Neural cell (in vitro differentiated cells): ENCODE data around the gene FNDC10. TPM values are rescaled to one million over a fixed set of nuclear protein-coding genes. Genes with fewer than 3 reads are reported as not detected.

ENCODE experiments used
- H2AFZ ChIP-seq: fragments of 200-600, 300-800 bp; sonication (generic), shearing (Covaris generic); 2 replicates; pipeline ENCODE4 v1.6.0; 2014; ENCODE audit warnings: low read depth, mild to moderate bottlenecking, antibody characterized with exemption, low read length, moderate library complexity
- H3F3A ChIP-seq: fragments of 200-600 bp; shearing (Covaris generic); 2 replicates; pipeline ENCODE4 v1.6.1; 2016; ENCODE audit warnings: mild to moderate bottlenecking, moderate library complexity, mixed read lengths, antibody characterized with exemption, low read length; ENCODE audit not compliant: insufficient read depth, poor library complexity, severe bottlenecking
- H3K27ac ChIP-seq: fragments of 200-600, 300-800 bp; sonication (generic), shearing (Covaris generic); 2 replicates; pipeline ENCODE4 v1.5.1; 2014; ENCODE audit warnings: mild to moderate bottlenecking, low read length, moderate library complexity
- H3K27me3 ChIP-seq: fragments of 300-800, 200-600 bp; sonication (generic), shearing (Covaris generic); 2 replicates; pipeline ENCODE4 v1.6.0; 2014; ENCODE audit warnings: mild to moderate bottlenecking, low read depth, low read length, moderate library complexity; ENCODE audit not compliant: insufficient read depth
- H3K36me3 ChIP-seq: fragments of 300-800, 200-600 bp; sonication (generic), shearing (Covaris generic); 2 replicates; pipeline ENCODE4 v1.5.1; 2014; ENCODE audit warnings: mild to moderate bottlenecking, antibody characterized with exemption, low read length, moderate library complexity; ENCODE audit not compliant: insufficient read depth
- H3K4me2 ChIP-seq: fragments of 300-800, 200-600 bp; sonication (generic), shearing (Covaris generic); 2 replicates; pipeline ENCODE4 v1.6.0; 2014; ENCODE audit warnings: mild to moderate bottlenecking, low read length
- H3K4me3 ChIP-seq: fragments of 300-800, 200-600 bp; sonication (generic), shearing (Covaris generic); 2 replicates; pipeline ENCODE4 v1.5.1; 2014; ENCODE audit warnings: mild to moderate bottlenecking, low read length, moderate library complexity
- H3K79me2 ChIP-seq: fragments of 200-600 bp; shearing (Covaris generic); replicated peaks from 2 replicates; pipeline ENCODE4 v1.6.0; 2014; ENCODE audit warnings: mild to moderate bottlenecking, low read length, moderate library complexity; ENCODE audit not compliant: insufficient read depth
- H3K9ac ChIP-seq: fragments of 300-800, 200-600 bp; sonication (generic), shearing (Covaris generic); 2 replicates; pipeline ENCODE4 v1.6.1; 2016; ENCODE audit warnings: mild to moderate bottlenecking, low read length, mixed read lengths
- H3K9me2 ChIP-seq: fragments of 200-600 bp; shearing (Covaris generic); 2 replicates; pipeline ENCODE4 v1.6.1; 2016; ENCODE audit warnings: mild to moderate bottlenecking, low read length, mixed read lengths; ENCODE audit not compliant: insufficient read depth
- H3K9me3 ChIP-seq: fragments of 200-600, 300-800 bp; sonication (generic), shearing (Covaris generic); 2 replicates; pipeline ENCODE4 v1.6.1; 2016; ENCODE audit warnings: mild to moderate bottlenecking, mixed run types, low read length, moderate library complexity, mixed read lengths
- H4K20me1 ChIP-seq: fragments of 200-600 bp; shearing (Covaris generic); 2 replicates; pipeline ENCODE4 v1.6.1; 2016; ENCODE audit warnings: mild to moderate bottlenecking, mixed run types; ENCODE audit not compliant: insufficient read depth
- EP300 ChIP-seq: fragments of 450-650 bp; conservative IDR thresholded peaks from 2 replicates; pipeline ENCODE4 v1.6.1; 2014; ENCODE audit warnings: antibody characterized with exemption, mild to moderate bottlenecking, moderate library complexity; ENCODE audit not compliant: poor library complexity, severe bottlenecking
- EZH2 ChIP-seq: fragments of 200-600, 300-800 bp; shearing (Covaris generic), sonication (generic); IDR thresholded peaks from 2 replicates; pipeline ENCODE4 v1.6.1; 2014; ENCODE audit warnings: antibody characterized with exemption, low read length, borderline replicate concordance, mild to moderate bottlenecking; ENCODE audit not compliant: insufficient read depth, poor library complexity, severe bottlenecking
- MXI1 ChIP-seq: fragments of 450-650 bp; conservative IDR thresholded peaks from 2 replicates; pipeline ENCODE4 v1.6.1; 2014; ENCODE audit warnings: antibody characterized with exemption, mild to moderate bottlenecking; ENCODE audit not compliant: poor library complexity, severe bottlenecking
- POLR2AphosphoS5 ChIP-seq: IDR thresholded peaks from 2 replicates; pipeline ENCODE4 v1.6.1; 2012
- RAD21 ChIP-seq: fragments of 450-650 bp; conservative IDR thresholded peaks from 2 replicates; pipeline ENCODE4 v1.6.1; 2014; ENCODE audit warnings: antibody characterized with exemption, mild to moderate bottlenecking, moderate library complexity
- SMC3 ChIP-seq: fragments of 450-650 bp; conservative IDR thresholded peaks from 2 replicates; pipeline ENCODE4 v1.6.1; 2014; ENCODE audit warnings: antibody characterized with exemption, mild to moderate bottlenecking, moderate library complexity; ENCODE audit not compliant: poor library complexity
- TAF1 ChIP-seq: IDR thresholded peaks from 2 replicates; pipeline ENCODE4 v1.6.1; 2012; ENCODE audit warnings: low read depth
- polyA plus RNA-seq: library from polyadenylated mRNA; depleted of rRNA; stranded (reverse); fragments of >200 nt; gene quantifications from 2 replicates; pipeline ENCODE4 v1.2.3, GENCODE V29; 2014
- TF ChIP-seq, protein P1 (sequence below): fragments of 450-650 bp; IDR thresholded peaks from 2 replicates; pipeline ENCODE4 v1.5.1; 2014; ENCODE audit warnings: antibody characterized with exemption, mild to moderate bottlenecking, moderate library complexity; ENCODE audit not compliant: poor library complexity, severe bottlenecking
- TF ChIP-seq, protein P2 (sequence below): IDR thresholded peaks from 2 replicates; pipeline ENCODE4 v1.6.1; 2012; ENCODE audit warnings: borderline replicate concordance

Gene FNDC10
- polyA plus RNA-seq, 1 donor from 2014 or later, result 4.5 TPM

DNA sequence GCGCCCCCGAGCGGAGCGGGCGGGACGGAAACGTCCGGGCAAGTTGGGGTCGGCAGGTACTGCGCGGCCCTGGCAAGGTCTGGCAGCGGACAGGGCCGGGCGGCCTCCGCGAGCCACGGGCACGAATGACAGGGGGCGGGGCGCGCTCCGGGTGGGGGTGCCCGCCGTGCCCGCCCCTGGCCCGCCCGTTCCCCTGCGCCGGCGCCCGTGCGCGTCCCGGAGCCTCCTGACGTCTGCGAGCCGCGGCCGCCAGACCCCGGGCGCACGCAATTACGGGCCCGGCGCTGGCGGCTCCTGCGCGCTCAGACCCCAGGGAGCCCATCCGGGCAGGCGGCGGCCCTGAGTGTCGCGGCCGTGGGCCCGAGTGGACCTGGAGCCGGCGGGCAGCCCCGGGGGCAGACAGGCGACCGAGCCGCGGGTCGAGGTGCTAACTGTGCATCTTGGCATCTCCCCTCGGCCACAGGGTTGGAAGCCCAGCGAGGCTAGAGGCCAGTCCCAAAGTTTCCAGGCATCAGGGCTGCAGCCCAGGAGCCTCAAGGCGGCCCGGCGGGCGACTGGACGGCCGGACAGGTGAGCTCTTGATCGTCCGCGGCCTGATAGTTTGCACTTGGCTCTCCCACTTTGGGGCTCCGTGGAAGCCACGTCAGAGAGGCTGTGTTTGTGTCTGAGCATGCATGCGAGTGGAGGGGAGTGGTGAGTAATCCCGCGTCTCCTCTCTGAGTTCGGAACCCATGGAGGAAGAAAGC is 16.3 kb upstream of the FNDC10 start:
- no peaks in the 10 kb centered on the region for H3K9me3 ChIP-seq
- TF ChIP-seq RAD21 (no peak), TAF1 (no peak), MXI1 (no peak), SMC3 (no peak), POLR2AphosphoS5 (no peak), EP300 (no peak), EZH2 (no peak)
- TF ChIP-seq, protein P1, sequence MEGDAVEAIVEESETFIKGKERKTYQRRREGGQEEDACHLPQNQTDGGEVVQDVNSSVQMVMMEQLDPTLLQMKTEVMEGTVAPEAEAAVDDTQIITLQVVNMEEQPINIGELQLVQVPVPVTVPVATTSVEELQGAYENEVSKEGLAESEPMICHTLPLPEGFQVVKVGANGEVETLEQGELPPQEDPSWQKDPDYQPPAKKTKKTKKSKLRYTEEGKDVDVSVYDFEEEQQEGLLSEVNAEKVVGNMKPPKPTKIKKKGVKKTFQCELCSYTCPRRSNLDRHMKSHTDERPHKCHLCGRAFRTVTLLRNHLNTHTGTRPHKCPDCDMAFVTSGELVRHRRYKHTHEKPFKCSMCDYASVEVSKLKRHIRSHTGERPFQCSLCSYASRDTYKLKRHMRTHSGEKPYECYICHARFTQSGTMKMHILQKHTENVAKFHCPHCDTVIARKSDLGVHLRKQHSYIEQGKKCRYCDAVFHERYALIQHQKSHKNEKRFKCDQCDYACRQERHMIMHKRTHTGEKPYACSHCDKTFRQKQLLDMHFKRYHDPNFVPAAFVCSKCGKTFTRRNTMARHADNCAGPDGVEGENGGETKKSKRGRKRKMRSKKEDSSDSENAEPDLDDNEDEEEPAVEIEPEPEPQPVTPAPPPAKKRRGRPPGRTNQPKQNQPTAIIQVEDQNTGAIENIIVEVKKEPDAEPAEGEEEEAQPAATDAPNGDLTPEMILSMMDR, result no peak
- TF ChIP-seq, protein P2, sequence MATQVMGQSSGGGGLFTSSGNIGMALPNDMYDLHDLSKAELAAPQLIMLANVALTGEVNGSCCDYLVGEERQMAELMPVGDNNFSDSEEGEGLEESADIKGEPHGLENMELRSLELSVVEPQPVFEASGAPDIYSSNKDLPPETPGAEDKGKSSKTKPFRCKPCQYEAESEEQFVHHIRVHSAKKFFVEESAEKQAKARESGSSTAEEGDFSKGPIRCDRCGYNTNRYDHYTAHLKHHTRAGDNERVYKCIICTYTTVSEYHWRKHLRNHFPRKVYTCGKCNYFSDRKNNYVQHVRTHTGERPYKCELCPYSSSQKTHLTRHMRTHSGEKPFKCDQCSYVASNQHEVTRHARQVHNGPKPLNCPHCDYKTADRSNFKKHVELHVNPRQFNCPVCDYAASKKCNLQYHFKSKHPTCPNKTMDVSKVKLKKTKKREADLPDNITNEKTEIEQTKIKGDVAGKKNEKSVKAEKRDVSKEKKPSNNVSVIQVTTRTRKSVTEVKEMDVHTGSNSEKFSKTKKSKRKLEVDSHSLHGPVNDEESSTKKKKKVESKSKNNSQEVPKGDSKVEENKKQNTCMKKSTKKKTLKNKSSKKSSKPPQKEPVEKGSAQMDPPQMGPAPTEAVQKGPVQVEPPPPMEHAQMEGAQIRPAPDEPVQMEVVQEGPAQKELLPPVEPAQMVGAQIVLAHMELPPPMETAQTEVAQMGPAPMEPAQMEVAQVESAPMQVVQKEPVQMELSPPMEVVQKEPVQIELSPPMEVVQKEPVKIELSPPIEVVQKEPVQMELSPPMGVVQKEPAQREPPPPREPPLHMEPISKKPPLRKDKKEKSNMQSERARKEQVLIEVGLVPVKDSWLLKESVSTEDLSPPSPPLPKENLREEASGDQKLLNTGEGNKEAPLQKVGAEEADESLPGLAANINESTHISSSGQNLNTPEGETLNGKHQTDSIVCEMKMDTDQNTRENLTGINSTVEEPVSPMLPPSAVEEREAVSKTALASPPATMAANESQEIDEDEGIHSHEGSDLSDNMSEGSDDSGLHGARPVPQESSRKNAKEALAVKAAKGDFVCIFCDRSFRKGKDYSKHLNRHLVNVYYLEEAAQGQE, result no peak
- peak overlapping the region; percentile 99 for H3K9ac ChIP-seq
- H2AFZ ChIP-seq, result no peak overlapping the region
- peak overlapping the region; percentile 94 for H3K4me2 ChIP-seq
- H3K4me3 ChIP-seq, result peak overlapping the region; percentile 100
- no peak overlapping the region for H3K27ac ChIP-seq
- no peaks in the 10 kb centered on the region for H4K20me1 ChIP-seq
- H3K79me2 ChIP-seq, result peaks cover 13% of the 10 kb centered on the region
- H3K27me3 ChIP-seq, result no peaks in the 10 kb centered on the region
- H3F3A ChIP-seq, result no peaks in the 10 kb centered on the region
- no peaks in the 10 kb centered on the region for H3K9me2 ChIP-seq
- H3K36me3 ChIP-seq, result no peaks in the 10 kb centered on the region

DNA sequence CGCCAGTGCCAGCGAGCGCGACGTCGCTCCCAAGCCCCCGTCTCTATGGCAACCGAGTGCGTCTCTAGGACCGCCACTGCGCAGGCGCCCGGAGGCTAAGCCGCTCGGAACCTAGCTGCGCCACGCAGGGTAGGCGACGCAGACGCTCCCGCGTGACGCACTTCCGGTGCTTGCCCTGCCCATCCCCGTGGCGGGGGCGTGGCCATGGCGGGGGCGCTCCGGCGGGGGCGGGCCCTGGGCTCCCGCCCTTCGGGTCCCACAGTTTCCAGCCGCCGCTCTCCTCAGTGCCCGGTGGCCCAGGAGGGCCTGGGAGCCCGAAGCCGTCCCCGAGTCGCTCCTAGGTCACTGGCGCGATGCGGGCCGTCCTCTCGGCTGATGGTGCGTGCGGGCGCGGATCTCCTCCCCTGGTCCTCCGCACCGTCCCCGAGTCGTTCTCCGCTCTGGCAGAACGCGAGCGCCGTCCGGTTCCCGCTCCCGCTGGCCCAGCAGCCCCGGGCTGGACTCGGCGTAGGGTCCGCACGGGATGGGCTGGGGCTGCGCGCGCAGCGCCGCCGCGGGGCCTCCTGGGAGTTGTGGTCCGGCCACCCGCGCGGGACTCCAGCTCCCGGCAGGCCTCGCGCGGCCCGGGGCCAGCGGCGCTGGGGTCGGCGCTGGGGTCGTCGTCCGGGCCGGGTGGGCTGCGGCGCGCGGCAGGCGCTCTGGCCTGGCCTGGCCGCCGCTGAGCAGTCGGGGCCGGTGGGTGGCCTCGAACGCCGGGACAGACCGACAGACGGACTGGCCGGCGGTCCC is 15.5 kb upstream of the FNDC10 start, which contains the start of gene MIB2:
Gene MIB2 (plus strand): TSS at position 245 of the 789 bp plus-strand sequence. CDS start 7,953 bp downstream, outside the sequence.
- Histone ChIP-seq H4K20me1 (no peaks in the 10 kb centered on the region), H3K36me3 (no peaks in the 10 kb centered on the region), H2AFZ (peak within 1 kb of the TSS; percentile 69), H3K9ac (peak within 1 kb of the TSS; percentile 99), H3K79me2 (peaks cover 13% of the 10 kb centered on the region), H3K9me2 (no peaks in the 10 kb centered on the region), H3K4me3 (peak within 1 kb of the TSS; percentile 100), H3K9me3 (no peaks in the 10 kb centered on the region), H3F3A (no peaks in the 10 kb centered on the region), H3K4me2 (peak within 1 kb of the TSS; percentile 94), H3K27me3 (no peaks in the 10 kb centered on the region), H3K27ac (peak within 1 kb of the TSS; percentile 99)
- TF ChIP-seq EP300, result peak; percentile 66
- TF ChIP-seq, protein P2, result no peak
- TF ChIP-seq MXI1, result peak; percentile 67
- TF ChIP-seq, protein P1, result no peak
- TF ChIP-seq EZH2, result no peak
- no peak for TF ChIP-seq SMC3
- TF ChIP-seq RAD21, result no peak
- TF ChIP-seq POLR2AphosphoS5, result peak; percentile 82
- TF ChIP-seq TAF1, result no peak
